EL (cell line): ENCODE results near the gene GABBR2.

ENCODE experiments used
- DNase-seq: peaks from one replicate; pipeline ENCODE4 v3.0.0-alpha.2; 2016

The GABBR2 gene

GRCh38 chr9:98708933-98709911 lies at the start of gene GABBR2:
Gene GABBR2, minus strand, starts transcription at chr9:98708935. Its CDS starts 198 bp downstream, at chr9:98708737.
- peak; percentile 33 for DNase-seq

- no peak for DNase-seq
These were observed 46.4 kb upstream of the GABBR2 start for GRCh38 chr9:98755006-98755618.

- no peak for DNase-seq
These were observed 42.5 kb upstream of the GABBR2 start for GRCh38 chr9:98751210-98751609.

GRCh38 chr9:98750364-98751060 lies 41.8 kb upstream of the GABBR2 start:
- no peak for DNase-seq

DNA sequence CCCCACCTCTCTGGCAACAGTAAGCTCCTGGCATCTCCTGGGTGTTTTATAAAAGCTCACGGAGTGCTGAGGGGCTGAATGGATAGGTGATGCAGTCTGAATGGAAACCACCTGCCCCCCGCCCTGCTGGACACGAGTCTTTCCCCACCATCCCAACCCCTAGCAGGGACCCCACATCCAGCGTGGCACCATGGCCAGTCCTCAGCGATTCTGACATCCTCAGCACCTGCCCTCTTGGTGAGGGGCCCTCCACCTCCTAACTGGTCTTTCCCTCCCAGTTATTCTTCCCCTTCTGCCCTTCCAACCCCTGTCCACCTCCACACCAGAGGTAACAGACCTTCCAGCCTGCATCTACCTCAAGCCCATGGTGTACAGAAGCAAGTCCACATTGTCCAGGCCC lies 38.7 kb upstream of the GABBR2 start:
- DNase-seq: no peak

DNA sequence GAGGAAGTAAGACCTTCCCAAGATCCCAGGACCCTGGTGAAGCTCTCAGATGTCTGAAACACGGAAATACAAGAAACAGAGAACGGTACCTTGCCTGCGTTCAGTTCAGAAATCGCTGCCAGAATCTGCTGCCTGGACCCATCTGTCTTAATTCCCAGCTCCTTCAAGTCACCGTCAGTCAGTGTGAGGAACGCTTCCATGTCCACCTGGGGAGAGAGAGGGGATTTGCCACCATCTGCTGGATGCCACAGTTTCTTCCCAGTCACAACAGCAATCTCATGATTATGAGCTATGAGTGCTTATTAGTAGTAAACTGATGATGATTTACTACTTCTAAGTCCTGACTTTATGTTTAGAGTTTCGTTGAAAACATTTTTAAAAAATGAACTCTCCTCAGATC lies 36.7 kb upstream of the GABBR2 start:
- DNase-seq: no peak

GRCh38 chr9:98743818-98744611 lies 35.3 kb upstream of the GABBR2 start:
- DNase-seq: no peak

DNA sequence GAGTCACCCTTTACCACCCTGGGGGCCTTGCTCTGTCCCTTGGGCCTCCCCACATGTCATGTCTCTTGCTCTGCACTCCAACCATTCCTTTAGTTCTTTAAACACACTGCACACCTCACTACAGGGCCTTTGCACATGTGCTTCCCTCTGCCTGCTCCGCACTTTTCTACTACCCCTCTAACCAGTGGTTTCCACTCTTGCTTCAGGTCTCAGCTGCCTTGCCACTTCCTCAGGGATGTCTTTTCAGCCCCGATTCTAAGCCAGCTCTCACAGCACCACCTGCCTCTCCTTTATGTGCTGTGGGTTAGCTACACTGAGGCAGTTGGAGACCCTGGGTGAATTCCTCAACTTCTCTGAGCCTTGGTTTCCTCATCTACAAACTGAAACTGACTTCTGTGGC lies 34.6 kb upstream of the GABBR2 start:
- no peak for DNase-seq

DNA sequence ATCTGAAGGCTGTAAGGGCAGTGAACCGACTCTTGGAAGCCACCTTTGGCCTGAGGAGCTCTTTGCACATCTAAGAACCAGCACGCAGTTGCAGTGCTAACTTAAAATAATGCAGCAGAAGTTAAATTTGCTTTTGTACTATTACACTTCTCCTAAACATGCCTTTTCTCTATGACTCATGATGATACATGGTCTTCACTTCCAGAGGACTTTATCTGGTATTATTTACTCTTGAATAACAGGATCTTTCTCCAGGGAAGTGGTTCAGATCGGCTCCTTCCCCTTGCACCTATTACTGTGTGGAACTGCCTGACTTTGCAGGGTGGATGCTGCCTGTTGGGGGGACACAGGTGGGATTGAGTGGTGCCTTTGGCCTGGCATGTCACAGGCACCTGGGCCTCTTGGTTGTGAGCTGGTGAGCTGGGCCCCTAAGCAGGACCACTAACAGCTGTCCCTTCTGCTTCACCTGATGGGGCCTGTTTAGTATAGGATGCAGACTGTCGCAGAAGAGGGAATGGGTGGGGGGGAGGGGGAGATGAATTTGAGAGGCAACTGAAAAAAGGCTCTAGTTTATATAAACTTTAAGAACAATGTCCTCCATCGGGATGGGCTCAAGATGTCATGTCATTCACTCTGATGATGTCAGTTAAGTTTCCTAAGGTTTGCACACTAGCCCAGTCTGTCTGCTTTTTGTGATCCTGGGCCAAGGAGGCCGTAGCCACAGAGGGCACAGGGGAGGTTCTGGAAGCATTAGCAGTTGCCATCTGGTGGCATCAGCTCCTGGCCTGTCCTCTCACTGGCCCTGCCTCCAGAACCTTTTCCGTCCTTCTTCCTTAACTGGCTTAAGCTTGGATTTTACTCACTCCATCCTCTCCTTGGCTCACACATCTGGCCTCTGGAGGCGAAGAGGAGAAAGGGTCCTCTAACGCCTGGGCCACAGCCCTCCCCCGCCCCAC lies 33.9 kb upstream of the GABBR2 start:
- DNase-seq: peak; percentile 47

- DNase-seq: no peak
These were observed 31.6 kb upstream of the GABBR2 start for GRCh38 chr9:98740226-98740881.

DNA sequence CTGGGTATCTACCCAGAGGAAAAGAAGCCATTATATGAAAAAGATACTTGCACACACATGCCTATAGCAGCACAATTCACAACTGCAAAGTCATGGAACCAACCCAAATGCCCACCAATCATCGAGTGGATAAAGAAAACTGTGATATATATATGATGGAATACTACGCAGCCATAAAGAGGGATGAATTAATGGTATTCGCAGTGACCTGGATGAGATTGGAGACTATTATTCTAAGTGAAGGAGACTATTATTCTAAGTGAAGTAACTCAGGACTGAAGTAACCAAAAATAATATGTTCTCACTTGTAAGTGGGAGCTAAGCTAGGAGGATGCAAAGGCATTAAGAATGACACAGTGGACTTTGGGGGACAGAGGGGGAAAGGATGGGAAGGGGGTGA lies 30.0 kb upstream of the GABBR2 start:
- no peak for DNase-seq

GRCh38 chr9:98736226-98736625 lies 27.5 kb upstream of the GABBR2 start:
- DNase-seq: no peak

DNA sequence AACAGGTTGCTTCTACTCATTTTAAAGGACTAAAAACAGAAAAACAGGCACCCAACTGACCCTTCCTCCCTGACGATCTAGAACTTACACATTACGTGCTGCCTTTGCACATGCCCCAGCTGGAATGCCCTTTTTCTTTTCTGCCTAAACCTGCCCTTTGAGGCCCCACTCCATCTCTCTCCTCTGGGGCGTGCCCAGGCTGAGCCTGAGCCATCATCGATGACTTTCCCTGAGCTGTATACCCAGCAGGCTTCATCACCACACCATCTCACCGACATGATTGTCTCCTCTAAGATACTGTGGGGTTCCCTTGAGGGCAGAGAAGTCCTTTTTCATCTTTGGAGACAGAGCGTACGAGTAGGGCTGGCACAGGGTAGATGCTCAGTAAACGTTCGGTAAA lies 24.1 kb upstream of the GABBR2 start:
- no peak for DNase-seq

GRCh38 chr9:98732091-98732490 lies 23.4 kb upstream of the GABBR2 start:
- no peak for DNase-seq

GRCh38 chr9:98730871-98731270 lies 22.1 kb upstream of the GABBR2 start:
- no peak for DNase-seq

DNA sequence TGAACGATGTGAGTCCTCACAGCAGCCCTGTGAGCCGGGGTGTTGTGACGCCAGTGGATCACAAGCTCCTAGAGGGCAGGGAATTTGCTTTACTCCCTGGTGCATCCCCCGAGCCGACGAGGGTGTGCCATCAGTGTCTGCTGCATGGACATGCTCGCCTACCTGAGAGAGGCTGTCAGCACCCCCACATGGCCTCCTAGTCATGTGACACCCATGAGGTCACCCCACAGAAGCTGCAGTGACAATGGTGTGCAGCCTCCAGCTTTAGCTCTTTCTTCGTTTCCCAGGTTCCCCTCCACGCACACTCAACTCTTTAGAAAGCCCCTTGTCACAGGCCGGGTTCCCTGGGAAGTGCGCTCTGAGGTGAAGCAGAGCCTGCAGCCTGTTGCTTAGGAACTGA lies 19.8 kb upstream of the GABBR2 start:
- DNase-seq: no peak

DNA sequence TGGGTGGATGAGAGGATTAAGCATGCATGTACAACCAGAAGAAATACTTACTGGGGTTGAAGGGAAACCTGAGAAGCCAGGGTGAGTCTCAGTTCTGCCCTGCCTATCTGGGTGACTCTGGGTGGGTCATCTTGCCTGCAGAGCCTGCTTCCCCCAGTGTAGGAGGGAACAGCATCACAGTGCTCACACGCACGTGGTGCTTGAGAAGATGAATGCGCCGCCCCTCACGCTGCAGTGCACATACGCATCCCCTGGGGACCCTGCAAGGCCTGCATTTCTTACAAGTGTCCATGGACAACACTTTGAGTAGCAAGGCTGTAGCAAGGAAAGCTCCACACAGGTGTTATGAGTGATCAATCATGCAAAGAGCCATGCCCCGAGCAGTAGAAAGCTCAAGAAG lies 18.7 kb upstream of the GABBR2 start:
- no peak for DNase-seq

- DNase-seq: peak; percentile 53
These were observed 18.0 kb upstream of the GABBR2 start for GRCh38 chr9:98726735-98727134.

- DNase-seq: no peak
These were observed 16.2 kb upstream of the GABBR2 start for GRCh38 chr9:98724810-98725530.

DNA sequence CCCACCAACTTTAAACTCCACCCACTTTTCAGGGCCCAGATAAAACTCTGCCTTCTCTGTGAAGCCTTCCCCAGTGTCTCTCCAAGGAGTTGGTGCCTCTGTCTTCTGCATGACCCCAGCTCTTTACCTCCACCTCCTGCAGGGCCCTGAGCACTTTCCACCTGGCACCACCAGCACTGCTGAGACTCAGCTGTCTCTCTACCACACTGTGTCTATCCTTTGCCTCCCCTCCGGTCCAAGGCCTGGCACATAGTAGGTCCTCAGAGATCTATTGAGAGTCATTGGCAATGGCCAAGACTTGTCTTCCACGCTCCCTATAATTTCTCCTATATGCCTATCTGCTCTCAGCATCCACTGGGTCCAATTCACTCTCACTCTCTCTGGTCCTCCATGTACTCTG lies 12.9 kb upstream of the GABBR2 start:
- no peak for DNase-seq
